Measurements from ENCODE around the gene SLC25A25. TPM values are rescaled to one million over a fixed set of nuclear protein-coding genes. Genes with fewer than 3 reads are reported as not detected.

The SLC25A25 gene
- total and polyA plus RNA-seq, 9 of the 15 experiments (the other 6 are each of a cell fraction or from before 2014, with no cell fraction given) = 0.07 to 35.9 (median 23.2) TPM

GRCh38 chr9:128068386-128069205 lies 564 bp downstream of the SLC25A25 start (continued):
- TF ChIP-seq U2AF1 (optimal IDR thresholded peaks at IDR 0.05; ENCODE audit: low read depth, low read length) (peak; percentile 63), STAG1 (CRISPR knock-in tag; IDR thresholded peaks at IDR 0.05; ENCODE audit: borderline replicate concordance) (no peak), ARID2 (IDR thresholded peaks at IDR 0.05) (no peak), HNRNPK (IDR thresholded peaks at IDR 0.05; ENCODE audit: low read depth, low read length, poor library complexity, severe bottlenecking) (no peak), NFATC3 (IDR thresholded peaks at IDR 0.05) (no peak), SMARCC2 (IDR thresholded peaks at IDR 0.05; ENCODE audit: low read depth) (no peak), ZFP30 (CRISPR knock-in tag; IDR thresholded peaks at IDR 0.05; ENCODE audit: borderline replicate concordance) (no peak), MAFK (IDR thresholded peaks at IDR 0.05; ENCODE audit: low read length) (no peak), CREB3 (tag; conservative IDR thresholded peaks at IDR 0.05; ENCODE audit: low read depth) (no peak), CHCHD3 (CRISPR knock-in tag; IDR thresholded peaks at IDR 0.05) (no peak), HDAC1 (IDR thresholded peaks at IDR 0.05) (peak in 1 of 2 experiments; percentile 50; a peak in 2 of 4 replicates), TEAD1 (CRISPR knock-in tag; IDR thresholded peaks at IDR 0.05) (no peak), ARID1B (IDR thresholded peaks at IDR 0.05) (no peak), THRB (CRISPR knock-in tag; conservative IDR thresholded peaks at IDR 0.05) (no peak), FIP1L1 (IDR thresholded peaks at IDR 0.05; ENCODE audit: low read depth, low read length, poor library complexity, severe bottlenecking) (peak; percentile 81), HNRNPLL (IDR thresholded peaks at IDR 0.05; ENCODE audit: low read depth, low read length, poor library complexity, severe bottlenecking) (no peak), SMARCA4 (IDR thresholded peaks at IDR 0.05) (no peak), POLR3G (IDR thresholded peaks at IDR 0.05; ENCODE audit: extremely low read depth, insufficient read length, insufficient replicate concordance) (no peak), TARDBP (IDR thresholded peaks at IDR 0.05) (no peak), SNRNP70 (optimal IDR thresholded peaks at IDR 0.05; ENCODE audit: low read depth, low read length) (no peak), ZBTB7A (IDR thresholded peaks at IDR 0.05; ENCODE audit: borderline replicate concordance, control insufficient read depth, low read depth, low read length) (peak; percentile 66), ZFP36 (IDR thresholded peaks at IDR 0.05; ENCODE audit: low read depth, low read length, partially characterized antibody) (no peak), L3MBTL2 (IDR thresholded peaks at IDR 0.05) (peak; percentile 3; the same call in 1 of the 2 replicates), ZNF165 (CRISPR knock-in tag; IDR thresholded peaks at IDR 0.05; ENCODE audit: borderline replicate concordance) (no peak), ZNF785 (CRISPR knock-in tag; IDR thresholded peaks at IDR 0.05) (no peak), ARID3B (CRISPR knock-in tag; IDR thresholded peaks at IDR 0.05; ENCODE audit: borderline replicate concordance) (no peak)
